Right lobe of liver (tissue), 4 donors: ENCODE measurements around the gene TTC7B.

Experiments used
- POLR2A ChIP-seq: fragments of 450-650 bp; IDR thresholded peaks from one replicate; pipeline ENCODE4 v1.6.1; 2017; ENCODE audit warnings: antibody characterized with exemption, mild to moderate bottlenecking
- TF ChIP-seq, protein P1 (sequence below), 4 donors: fragments of 200-600 bp in 3 of 4; fragments of 450-650 bp in 1 of 4; IDR thresholded peaks; one replicate each; pipeline versions ENCODE4 v1.5.1 to v1.8.0; 2016 to 2022; ENCODE audit warnings: antibody characterized with exemption in 4 of 4, mild to moderate bottlenecking in 2 of 4
- donor health status: DM: no; HTN: no; CAD: no.
- donor health status: DM: no; HTN: no; CAD: no.
- donor health status: DM: no; HTN: yes; CAD: no.

GRCh38 chr14:90604356-90604755 lies 211.9 kb downstream of the TTC7B start:
- TF ChIP-seq, protein P1, sequence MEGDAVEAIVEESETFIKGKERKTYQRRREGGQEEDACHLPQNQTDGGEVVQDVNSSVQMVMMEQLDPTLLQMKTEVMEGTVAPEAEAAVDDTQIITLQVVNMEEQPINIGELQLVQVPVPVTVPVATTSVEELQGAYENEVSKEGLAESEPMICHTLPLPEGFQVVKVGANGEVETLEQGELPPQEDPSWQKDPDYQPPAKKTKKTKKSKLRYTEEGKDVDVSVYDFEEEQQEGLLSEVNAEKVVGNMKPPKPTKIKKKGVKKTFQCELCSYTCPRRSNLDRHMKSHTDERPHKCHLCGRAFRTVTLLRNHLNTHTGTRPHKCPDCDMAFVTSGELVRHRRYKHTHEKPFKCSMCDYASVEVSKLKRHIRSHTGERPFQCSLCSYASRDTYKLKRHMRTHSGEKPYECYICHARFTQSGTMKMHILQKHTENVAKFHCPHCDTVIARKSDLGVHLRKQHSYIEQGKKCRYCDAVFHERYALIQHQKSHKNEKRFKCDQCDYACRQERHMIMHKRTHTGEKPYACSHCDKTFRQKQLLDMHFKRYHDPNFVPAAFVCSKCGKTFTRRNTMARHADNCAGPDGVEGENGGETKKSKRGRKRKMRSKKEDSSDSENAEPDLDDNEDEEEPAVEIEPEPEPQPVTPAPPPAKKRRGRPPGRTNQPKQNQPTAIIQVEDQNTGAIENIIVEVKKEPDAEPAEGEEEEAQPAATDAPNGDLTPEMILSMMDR (IDR thresholded peaks at IDR 0.05): no peak
- TF ChIP-seq POLR2A: no peak
